ENCODE data around the gene TNFRSF19. TPM values are rescaled to one million over a fixed set of nuclear protein-coding genes. Genes with fewer than 3 reads are reported as not detected.
"Not testable (repeated sequence)": the region's sequence is repeated elsewhere in the genome, so short reads cannot be mapped to it uniquely, and the experiment has no call there.

Gene TNFRSF19
- total and polyA plus RNA-seq, 12 donors: 17.8 to 49.6 (median 30.6) TPM

GRCh38 chr13:23672616-23673015 lies 102.4 kb downstream of the TNFRSF19 start:
- intact Hi-C loops (cut with DNase I): loop anchor here in 1 of 10 donors (2.0 kb wide), 1 partner anchor 46 kb away; no protein-coding TSS in a partner anchor
- peak in 6 of 8 donors; percentile 57 to 79 (median 68) for ATAC-seq
- TF ChIP-seq CTCF (IDR thresholded peaks at IDR 0.05): no peak
- Histone ChIP-seq H3K9me3 (no peaks in the 10 kb centered on the region), H3K27ac (peak overlapping the region in 9 of 10 donors; percentile 11 to 69 (median 52)), H3K4me3 (no peak overlapping the region), H3K36me3 (peaks cover 0 to 62% (median 9%) of the 10 kb centered on the region in 9 donors), H3K4me1 (peaks cover 3 to 37% (median 22%) of the 10 kb centered on the region in 9 donors), H3K27me3 (no peaks in the 10 kb centered on the region)
- WGBS, 2 donors: 16 to 19% methylated on average over 4 of the region's 4 CpGs
- DNase-seq: no peak

GRCh38 chr13:23673354-23673753 lies 103.1 kb downstream of the TNFRSF19 start:
- Histone ChIP-seq H3K36me3 (peaks cover 0 to 55% (median 9%) of the 10 kb centered on the region in 9 donors), H3K4me3 (no peak overlapping the region), H3K4me1 (peaks cover 3 to 37% (median 22%) of the 10 kb centered on the region in 9 donors), H3K27me3 (no peaks in the 10 kb centered on the region), H3K9me3 (peaks cover 0 to 3% (median 0%) of the 10 kb centered on the region in 11 donors), H3K27ac (peak overlapping the region in 8 of 10 donors; percentile 11 to 69 (median 42))
- ATAC-seq: peak; percentile 15 to 83 (median 65)
- 57 to 61% methylated on average over 4 of the region's 4 CpGs for WGBS, 2 donors
- DNase-seq: peak in 1 of 2 donors; percentile 49
- intact Hi-C loops (cut with DNase I): loop anchor here in 1 of 10 donors (2.0 kb wide), 1 partner anchor 47 kb away; no protein-coding TSS in a partner anchor
- no peak for TF ChIP-seq CTCF (IDR thresholded peaks at IDR 0.05)

- TF ChIP-seq CTCF (IDR thresholded peaks at IDR 0.05): no peak
- intact Hi-C loops (cut with DNase I): loop anchor here in 1 of 10 donors (2.0 kb wide), 1 partner anchor 47 kb away; no protein-coding TSS in a partner anchor
- Histone ChIP-seq H3K27ac (peak overlapping the region in 6 of 10 donors; percentile 30 to 69 (median 42)), H3K36me3 (peaks cover 0 to 48% (median 9%) of the 10 kb centered on the region in 9 donors), H3K4me3 (no peak overlapping the region), H3K9me3 (peaks cover 0 to 3% (median 0%) of the 10 kb centered on the region in 11 donors), H3K27me3 (no peaks in the 10 kb centered on the region), H3K4me1 (peaks cover 3 to 37% (median 22%) of the 10 kb centered on the region in 9 donors)
- DNase-seq: no peak
- WGBS, 2 donors: 82 to 90% methylated on average over 8 of the region's 8 CpGs
- no peak for ATAC-seq
These were observed 103.8 kb downstream of the TNFRSF19 start for GRCh38 chr13:23673867-23674605.

- Histone ChIP-seq H3K27ac (no peak overlapping the region), H3K36me3 (peaks cover 0 to 38% (median 7%) of the 10 kb centered on the region in 9 donors), H3K27me3 (no peaks in the 10 kb centered on the region), H3K4me3 (no peak overlapping the region), H3K4me1 (peaks cover 3 to 37% (median 22%) of the 10 kb centered on the region in 9 donors), H3K9me3 (peaks cover 0 to 3% (median 0%) of the 10 kb centered on the region in 11 donors)
- ATAC-seq (no peak), DNase-seq (no peak)
- WGBS, 2 donors: 96 to 97% methylated on average over 5 of the region's 5 CpGs
- intact Hi-C loops (cut with DNase I): no loop called here
- no peak for TF ChIP-seq CTCF (IDR thresholded peaks at IDR 0.05)
These were observed 104.8 kb downstream of the TNFRSF19 start for GRCh38 chr13:23674795-23675640.

GRCh38 chr13:23677679-23678288 lies 107.6 kb downstream of the TNFRSF19 start:
- H3K27ac ChIP-seq; H3K4me3 ChIP-seq; H3K27me3 ChIP-seq; H3K9me3 ChIP-seq; DNase-seq; intact Hi-C loops (cut with DNase I): not testable (repeated sequence)
- Histone ChIP-seq H3K4me1 (peaks cover 0 to 14% (median 8%) of the 10 kb centered on the region in 9 donors), H3K36me3 (peaks cover 0 to 35% (median 7%) of the 10 kb centered on the region in 9 donors)
- 92 to 98% methylated on average over 24 of the region's 24 CpGs for WGBS, 2 donors
- peak in 2 of 8 donors; percentile 22 to 61 for ATAC-seq
